HepG2 (cell line): ENCODE results near the gene NLRC3. TPM values are rescaled to one million over a fixed set of nuclear protein-coding genes. Genes with fewer than 3 reads are reported as not detected.
A peak's percentile ranks its signal among the peaks of the same experiment; 100 is the strongest.

Source experiments
- ATAC-seq: fragments of 200-7000 bp; cut with Tn5 transposase; 3 replicates; pipeline ENCODE4 v1.9.1; 2020; ENCODE audit warnings: mild to moderate bottlenecking, moderate library complexity
- BruUV-seq: library from RNA; stranded (reverse); fragments of 400-500 nt; replicated peaks from 2 replicates; lab custom pipeline; 2021; lab: Mats Ljungman, UMichigan
- CTCF ChIA-PET: fragments of 300-600 bp; formaldehyde crosslinking; extraction: SDS; loops from one replicate; lab custom pipeline; 2021; ENCODE audit warnings: low total read pairs, inconsistent platforms, low intra/inter-chr PET ratio; lab: Yijun Ruan, JAX
- POLR2A ChIA-PET: fragments of 350-600 bp; sonication (Branson Sonifier 250); formaldehyde crosslinking; loops from one replicate; lab custom pipeline; 2020; ENCODE audit warnings: antibody characterized with exemption, inconsistent platforms; lab: Yijun Ruan, JAX
- DNase-seq: peaks from one replicate; pipeline ENCODE4 v3.0.0-alpha.2; 2015; ENCODE audit warnings: low spot score
- FAIRE-seq: peaks from 3 replicates; lab custom pipeline; 2011; peaks lifted over from hg19 to GRCh38; lab: Jason Lieb, UNC
- H2AFZ ChIP-seq: one replicate; pipeline ENCODE4 v1.6.1; 2011; ENCODE audit warnings: low read length, inconsistent platforms
- H3K27ac ChIP-seq: fragments of 300-600 bp; 3 replicates; pipeline ENCODE4 v1.8.0; 2011; ENCODE audit warnings: mixed run types, mild to moderate bottlenecking, mixed read lengths, low read length, inconsistent platforms; ENCODE audit not compliant: insufficient read depth; ENCODE audit errors: extremely low read length
- H3K27me3 ChIP-seq, 2 experiments: fragments of 200-600 bp in 1 of 2; 2 replicates in 1 of 2; 3 replicates in 1 of 2; pipeline versions ENCODE4 v1.6.0 to v1.8.0; 2011; ENCODE audit warnings: low read length in 2 of 2, mild to moderate bottlenecking in 2 of 2, moderate library complexity in 2 of 2, inconsistent platforms in 1 of 2; ENCODE audit not compliant: insufficient read depth in 2 of 2, control insufficient read depth in 1 of 2
- H3K36me3 ChIP-seq, 2 experiments: fragments of 200-600 bp in 1 of 2; replicated peaks in 1 of 2; 2 replicates in 1 of 2; 3 replicates in 1 of 2; pipeline versions ENCODE4 v1.5.1 to v1.8.0; 2011; ENCODE audit warnings: low read length in 2 of 2, inconsistent platforms in 1 of 2; ENCODE audit not compliant: insufficient read depth in 2 of 2, control insufficient read depth in 1 of 2
- H3K4me1 ChIP-seq: 2 replicates; pipeline ENCODE4 v1.5.1; 2012; ENCODE audit warnings: low read length, inconsistent platforms; ENCODE audit not compliant: insufficient read depth
- H3K4me2 ChIP-seq: 2 replicates; pipeline ENCODE4 v1.6.0; 2011; ENCODE audit warnings: low read depth, low read length, inconsistent platforms
- H3K4me3 ChIP-seq, 3 experiments: fragments of 200-600 bp in 1 of 3; sonication (generic), shearing (Covaris generic) in 1 of 3; replicated peaks in 1 of 3; 2 replicates each; pipeline ENCODE4 v1.5.1; 2011 to 2016; ENCODE audit warnings: low read length in 3 of 3, inconsistent platforms in 2 of 3, low read depth in 2 of 3, mild to moderate bottlenecking in 2 of 3, control low read depth in 1 of 3, mixed read lengths in 1 of 3; ENCODE audit not compliant: insufficient read depth in 1 of 3
- H3K79me2 ChIP-seq: one replicate; pipeline ENCODE4 v1.6.1; 2011; ENCODE audit warnings: low read length, inconsistent platforms; ENCODE audit not compliant: insufficient read depth
- H3K9ac ChIP-seq: 2 replicates; pipeline ENCODE4 v1.6.0; 2011; ENCODE audit warnings: mild to moderate bottlenecking, low read depth, low read length, inconsistent platforms; ENCODE audit not compliant: insufficient read depth
- H3K9me3 ChIP-seq: 2 replicates; pipeline ENCODE4 v1.5.1; 2012; ENCODE audit warnings: mild to moderate bottlenecking, low read length
- H4K20me1 ChIP-seq: 2 replicates; pipeline ENCODE4 v1.6.0; 2011; ENCODE audit warnings: inconsistent platforms, mild to moderate bottlenecking, low read length, moderate library complexity; ENCODE audit not compliant: insufficient read depth
- KLF16 ChIP-seq, 2 experiments: sonication (generic) in 1 of 2; formaldehyde crosslinking in 1 of 2; IDR thresholded peaks; 2 replicates each; pipeline versions ENCODE4 v1.6.1 to v1.8.0; 2016 to 2023; ENCODE audit warnings: missing genetic modification reagents in 2 of 2, missing compliant biosample characterization in 1 of 2
- SP140L ChIP-seq: sonication (generic); formaldehyde crosslinking; IDR thresholded peaks from 2 replicates; pipeline ENCODE4 v1.4.0; 2020; ENCODE audit warnings: missing genetic modification reagents, borderline replicate concordance
- STAG1 ChIP-seq: sonication (generic); formaldehyde crosslinking; IDR thresholded peaks from 2 replicates; pipeline ENCODE4 v1.4.0; 2020; ENCODE audit warnings: missing genetic modification reagents
- TRIM22 ChIP-seq: fragments of 450-650 bp; IDR thresholded peaks from 2 replicates; pipeline ENCODE4 v1.6.1; 2017
- ZFP90 ChIP-seq: sonication (generic); formaldehyde crosslinking; IDR thresholded peaks from 2 replicates; pipeline ENCODE4 v1.8.0; 2022; ENCODE audit warnings: missing genetic modification reagents, mild to moderate bottlenecking, inconsistent platforms, borderline replicate concordance
- ZNF317 ChIP-seq: sonication (generic); formaldehyde crosslinking; IDR thresholded peaks from 2 replicates; pipeline ENCODE4 v1.5.0; 2020; ENCODE audit warnings: mild to moderate bottlenecking, missing genetic modification reagents
- ZNF766 ChIP-seq: sonication (generic); formaldehyde crosslinking; IDR thresholded peaks from 2 replicates; pipeline ENCODE4 v1.5.0; 2020; ENCODE audit warnings: missing genetic modification reagents, borderline replicate concordance
- WGBS: methylation state at CpG from one replicate; pipeline ENCODE4 v1.1.6; 2017; ENCODE audit warnings: low lambda C conversion rate; 5-methylcytosine and 5-hydroxymethylcytosine counted together
- in situ Hi-C: cut with HindIII; loops from 2 replicates; pipeline ENCODE4 v1.10.0; 2017; ENCODE audit warnings: low pct_unique_long_range_greater_than_20kb; ENCODE audit not compliant: extremely low pct_ligation_motif_present
- intact Hi-C: fragments of 100-400 bp; cut with micrococcal nuclease; formaldehyde crosslinking; loops from one replicate; pipeline ENCODE4 v1.10.0; 2022; ENCODE audit not compliant: unreplicated experiment
- polyA plus RNA-seq, 8 experiments: library from polyadenylated mRNA; depleted of rRNA in 3 of 8; stranded (reverse) in 7 of 8; unstranded in 1 of 8; fragments of >200 nt; fragmentation: Illumina TruSeq in 4 of 8; extraction: Trizol in 4 of 8; gene quantifications; 2 replicates each; pipeline versions ENCODE4 v1.2.1 to v1.2.3, GENCODE V29; 2011 to 2016; ENCODE audit warnings: low read depth in 4 of 8, missing spikeins in 1 of 8, mixed read lengths in 1 of 8; ENCODE audit not compliant: insufficient read depth in 1 of 8
- total RNA-seq, 5 experiments: library from RNA; depleted of rRNA; stranded (reverse); fragments of >200 nt; fragmentation: Illumina TruSeq; extraction: Trizol; gene quantifications; 2 replicates each; pipeline ENCODE4 v1.2.3, GENCODE V29; 2016; ENCODE audit warnings: low read depth in 1 of 5
- TF ChIP-seq, protein P1 (sequence below): sonication (generic); formaldehyde crosslinking; IDR thresholded peaks from 2 replicates; pipeline ENCODE4 v1.5.0; 2020; ENCODE audit warnings: mild to moderate bottlenecking, missing genetic modification reagents, moderate library complexity

The NLRC3 gene
- total and polyA plus RNA-seq, 2 of the 13 experiments (the other 11 are each of a cell fraction or from before 2014, with no cell fraction given), result not detected

- TF ChIP-seq TRIM22 (no peak), SP140L (CRISPR knock-in tag) (no peak), ZNF317 (CRISPR knock-in tag) (no peak), ZNF766 (CRISPR knock-in tag) (no peak)
- TF ChIP-seq, all 625 proteins: peak for 0
Observed at GRCh38 chr16:3577302-3577752, at the start of gene NLRC3 (continued).

DNA sequence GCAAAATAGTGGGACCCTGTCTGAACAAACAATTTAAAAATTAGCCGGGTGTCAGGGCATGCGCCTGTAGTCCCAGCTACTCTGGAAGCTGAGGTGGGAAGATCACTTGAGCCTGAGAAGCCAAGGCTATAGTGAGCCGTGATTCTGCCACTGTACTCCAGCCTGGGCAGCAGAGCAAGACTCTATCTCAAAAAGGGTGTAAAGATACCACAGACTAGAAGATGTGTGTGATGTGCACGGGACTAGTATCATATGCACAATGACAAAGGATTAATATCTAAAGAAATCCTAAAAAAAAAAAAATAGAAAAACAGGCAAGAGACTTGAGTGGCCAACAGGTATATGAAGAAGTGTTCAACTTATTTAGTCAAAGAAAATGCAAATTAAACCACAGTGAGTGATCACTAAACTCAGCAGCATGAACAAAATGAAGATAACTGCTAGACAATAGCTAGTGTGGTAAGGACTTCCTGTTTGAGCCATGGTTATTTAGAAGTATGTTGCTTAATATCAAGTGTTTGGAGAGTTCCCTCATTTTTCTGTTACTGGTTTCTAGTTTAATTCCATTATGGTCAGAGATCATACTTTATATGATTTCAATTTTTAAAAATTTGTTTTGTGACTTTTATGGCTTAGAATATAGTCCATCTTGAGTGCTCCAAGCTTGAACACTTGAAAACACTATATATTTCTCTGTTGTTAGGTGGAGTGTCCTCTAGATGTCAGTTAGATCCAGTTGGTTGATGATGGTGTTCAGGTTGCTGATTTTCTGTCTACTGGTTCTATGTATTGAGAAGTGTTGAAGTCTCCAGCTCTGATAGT is 48.9 kb upstream of the NLRC3 start:
- Histone ChIP-seq H4K20me1 (no peaks in the 10 kb centered on the region), H3K4me2 (no peak overlapping the region), H2AFZ (no peak overlapping the region), H3K27me3 (no peaks in the 10 kb centered on the region), H3K9ac (no peak overlapping the region), H3K27ac (no peak overlapping the region), H3K36me3 (no peaks in the 10 kb centered on the region), H3K4me3 (no peak overlapping the region), H3K4me1 (no peaks in the 10 kb centered on the region), H3K79me2 (peaks cover 6% of the 10 kb centered on the region), H3K9me3 (no peaks in the 10 kb centered on the region)
- intact Hi-C loops, result no loop called here
- ATAC-seq, result peak; percentile 30; the same call in 1 of the 3 replicates
- CTCF ChIA-PET, result no interaction called here
- no peak for FAIRE-seq
- POLR2A ChIA-PET, result no interaction called here
- over 99% methylated on average over 4 of the region's 4 CpGs for WGBS
- no TSS peak for BruUV-seq
- no peak for DNase-seq
- TF ChIP-seq, protein P1, sequence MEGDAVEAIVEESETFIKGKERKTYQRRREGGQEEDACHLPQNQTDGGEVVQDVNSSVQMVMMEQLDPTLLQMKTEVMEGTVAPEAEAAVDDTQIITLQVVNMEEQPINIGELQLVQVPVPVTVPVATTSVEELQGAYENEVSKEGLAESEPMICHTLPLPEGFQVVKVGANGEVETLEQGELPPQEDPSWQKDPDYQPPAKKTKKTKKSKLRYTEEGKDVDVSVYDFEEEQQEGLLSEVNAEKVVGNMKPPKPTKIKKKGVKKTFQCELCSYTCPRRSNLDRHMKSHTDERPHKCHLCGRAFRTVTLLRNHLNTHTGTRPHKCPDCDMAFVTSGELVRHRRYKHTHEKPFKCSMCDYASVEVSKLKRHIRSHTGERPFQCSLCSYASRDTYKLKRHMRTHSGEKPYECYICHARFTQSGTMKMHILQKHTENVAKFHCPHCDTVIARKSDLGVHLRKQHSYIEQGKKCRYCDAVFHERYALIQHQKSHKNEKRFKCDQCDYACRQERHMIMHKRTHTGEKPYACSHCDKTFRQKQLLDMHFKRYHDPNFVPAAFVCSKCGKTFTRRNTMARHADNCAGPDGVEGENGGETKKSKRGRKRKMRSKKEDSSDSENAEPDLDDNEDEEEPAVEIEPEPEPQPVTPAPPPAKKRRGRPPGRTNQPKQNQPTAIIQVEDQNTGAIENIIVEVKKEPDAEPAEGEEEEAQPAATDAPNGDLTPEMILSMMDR (CRISPR knock-in tag), result 0 out of 2 replicates have a peak, but pooled peaks have one; percentile 17
- TF ChIP-seq ZFP90 (CRISPR knock-in tag) (no peak), KLF16 (CRISPR knock-in tag; IDR thresholded peaks at IDR 0.05) (no peak), STAG1 (CRISPR knock-in tag) (peak; percentile 28)
- in situ Hi-C loops, result no loop called here
